Ascending aorta (tissue), 2 donors: Measurements from ENCODE around the gene TMEM116. TPM values are rescaled to one million over a fixed set of nuclear protein-coding genes. Genes with fewer than 3 reads are reported as not detected.

Experiments used
- DNase-seq, 2 donors: peaks; one replicate each; pipeline ENCODE4 v3.0.0-alpha.2; 2019; ENCODE audit warnings: low spot score in 2 of 2
- H3K27ac ChIP-seq, 2 donors: fragments of 200-600 bp; sonication (generic); one replicate each; pipeline ENCODE4 v1.5.1; 2016 to 2017; ENCODE audit warnings: mild to moderate bottlenecking in 1 of 2
- H3K27me3 ChIP-seq: fragments of 200-600 bp; sonication (generic); one replicate; pipeline ENCODE4 v1.5.1; 2017
- H3K36me3 ChIP-seq, 2 donors: fragments of 200-600 bp; sonication (generic); one replicate each; pipeline ENCODE4 v1.5.1; 2016
- H3K4me1 ChIP-seq, 2 donors: fragments of 200-600 bp; sonication (generic); one replicate each; pipeline ENCODE4 v1.5.1; 2016 to 2017; ENCODE audit warnings: mild to moderate bottlenecking in 1 of 2
- H3K4me3 ChIP-seq, 2 donors: fragments of 200-600 bp; sonication (generic); one replicate each; pipeline ENCODE4 v1.5.1; 2016 to 2017; ENCODE audit warnings: mild to moderate bottlenecking in 1 of 2
- H3K9me3 ChIP-seq, 2 donors: fragments of 200-600 bp; sonication (generic); one replicate each; pipeline ENCODE4 v1.5.1; 2016
- CTCF ChIP-seq, 3 experiments: fragments of 200-600 bp in 2 of 3; fragments of 450-650 bp in 1 of 3; sonication (generic) in 2 of 3; IDR thresholded peaks; one replicate each; pipeline ENCODE4 v1.5.1; 2016 to 2019; ENCODE audit warnings: antibody characterized with exemption in 3 of 3, mild to moderate bottlenecking in 1 of 3, moderate library complexity in 1 of 3
- intact Hi-C: fragments of 100-400 bp; cut with DNase I; formaldehyde crosslinking; loops from one replicate; pipeline ENCODE4 v1.15.1; 2023
- total RNA-seq: library from RNA; depleted of rRNA; stranded (reverse); fragments of >200 nt; gene quantifications from one replicate; pipeline ENCODE4 v1.1.0, GENCODE V29; 2016

TMEM116 gene
- total RNA-seq, 1 donor from 2014 or later: 2.2 TPM

GRCh38 chr12:112022241-112023016, 9.5 kb upstream of the TMEM116 start:
- DNase-seq: no peak
- H3K27ac ChIP-seq: no peak overlapping the region
- H3K4me1 ChIP-seq: no peaks in the 10 kb centered on the region
- H3K36me3 ChIP-seq: peaks cover 28 to 40% of the 10 kb centered on the region in 2 donors
- TF ChIP-seq CTCF (IDR thresholded peaks at IDR 0.05): no peak
- no peaks in the 10 kb centered on the region for H3K9me3 ChIP-seq
- H3K27me3 ChIP-seq: no peaks in the 10 kb centered on the region
- H3K4me3 ChIP-seq: no peak overlapping the region
- intact Hi-C loops: no loop called here

- peaks cover 28 to 40% of the 10 kb centered on the region in 2 donors for H3K36me3 ChIP-seq
- intact Hi-C loops: no loop called here
- no peaks in the 10 kb centered on the region for H3K4me1 ChIP-seq
- no peak for DNase-seq
- no peak overlapping the region for H3K27ac ChIP-seq
- H3K27me3 ChIP-seq: no peaks in the 10 kb centered on the region
- H3K4me3 ChIP-seq: no peak overlapping the region
- H3K9me3 ChIP-seq: no peaks in the 10 kb centered on the region
- no peak for TF ChIP-seq CTCF (IDR thresholded peaks at IDR 0.05)
These were observed 8.0 kb upstream of the TMEM116 start for GRCh38 chr12:112020947-112021457.

- Histone ChIP-seq H3K27me3 (no peaks in the 10 kb centered on the region), H3K4me3 (no peak overlapping the region), H3K36me3 (peaks cover 20 to 34% of the 10 kb centered on the region in 2 donors), H3K9me3 (no peaks in the 10 kb centered on the region), H3K27ac (no peak overlapping the region), H3K4me1 (peaks cover 0 to 8% of the 10 kb centered on the region in 2 donors)
- intact Hi-C loops: loop anchor here (10.0 kb wide), 1 partner anchor 366 kb away; the partner anchor contains the start of gene HECTD4
- DNase-seq: no peak
- TF ChIP-seq CTCF (IDR thresholded peaks at IDR 0.05): no peak
These were observed 5.7 kb upstream of the TMEM116 start for GRCh38 chr12:112018571-112019237.

GRCh38 chr12:112017041-112017440, 4.1 kb upstream of the TMEM116 start:
- TF ChIP-seq CTCF (IDR thresholded peaks at IDR 0.05): no peak
- H3K36me3 ChIP-seq: peaks cover 8 to 22% of the 10 kb centered on the region in 2 donors
- H3K9me3 ChIP-seq: no peaks in the 10 kb centered on the region
- peaks cover 3 to 10% of the 10 kb centered on the region in 2 donors for H3K4me1 ChIP-seq
- no peak overlapping the region for H3K27ac ChIP-seq
- H3K27me3 ChIP-seq: no peaks in the 10 kb centered on the region
- intact Hi-C loops: loop anchor here (10.0 kb wide), 1 partner anchor 368 kb away; the partner anchor contains the start of gene HECTD4
- no peak overlapping the region for H3K4me3 ChIP-seq
- DNase-seq: no peak

GRCh38 chr12:112015938-112016337, 3.0 kb upstream of the TMEM116 start:
- Histone ChIP-seq H3K27ac (no peak overlapping the region), H3K9me3 (no peaks in the 10 kb centered on the region), H3K36me3 (peaks cover 4 to 14% of the 10 kb centered on the region in 2 donors), H3K4me3 (no peak overlapping the region), H3K27me3 (no peaks in the 10 kb centered on the region), H3K4me1 (peaks cover 3 to 17% of the 10 kb centered on the region in 2 donors)
- intact Hi-C loops: loop anchor here (10.0 kb wide), 1 partner anchor 369 kb away; the partner anchor contains the start of gene HECTD4
- TF ChIP-seq CTCF (IDR thresholded peaks at IDR 0.05): no peak
- no peak for DNase-seq
